Hepatocyte (in vitro differentiated cells): Measurements from ENCODE around the gene PTPRN2.

Source experiments
- EZH2 ChIP-seq: fragments of 200-600 bp; sonication (generic); IDR thresholded peaks from 2 replicates; pipeline ENCODE4 v1.6.1; 2016; ENCODE audit warnings: antibody characterized with exemption, mild to moderate bottlenecking, borderline replicate concordance
- EZH2phosphoT487 ChIP-seq: fragments of 200-600 bp; sonication (generic); IDR thresholded peaks from one replicate; pipeline ENCODE4 v1.6.1; 2018; ENCODE audit warnings: antibody characterized with exemption, mild to moderate bottlenecking, low read depth, moderate library complexity; ENCODE audit not compliant: unreplicated experiment, severe bottlenecking
- TF ChIP-seq, protein P1 (sequence below): fragments of 200-600 bp; sonication (generic); IDR thresholded peaks from 2 replicates; pipeline ENCODE4 v1.5.1; 2016; ENCODE audit warnings: antibody characterized with exemption, mild to moderate bottlenecking; ENCODE audit not compliant: poor library complexity

DNA sequence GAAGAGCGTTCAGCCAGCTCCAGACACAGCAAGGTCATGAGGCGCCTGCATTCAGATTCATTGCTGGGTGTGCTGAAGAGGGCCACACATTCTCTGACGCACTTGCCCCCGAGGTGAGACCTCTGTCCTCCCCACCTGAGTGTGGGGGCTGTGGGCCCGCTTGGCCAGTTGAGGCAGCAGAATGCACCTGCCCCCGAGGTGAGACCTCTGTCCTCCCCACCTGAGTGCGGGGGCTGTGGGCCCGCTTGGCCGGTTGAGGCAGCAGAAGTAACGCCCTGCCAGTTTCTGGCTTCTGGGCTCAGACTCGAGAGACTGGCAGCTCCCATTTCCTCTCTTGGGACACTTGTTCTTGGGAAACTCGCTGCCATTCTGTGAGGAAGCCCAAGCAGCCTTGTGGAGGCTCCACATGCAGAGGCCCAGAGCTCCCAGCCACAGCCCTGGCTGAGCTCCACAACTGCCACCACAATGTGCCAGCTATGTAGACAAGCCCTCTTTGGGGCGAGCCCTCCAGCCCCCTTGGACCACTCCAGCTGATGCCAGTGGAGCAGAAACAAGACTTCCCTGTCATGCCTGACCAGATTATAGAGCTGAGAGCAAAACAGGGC is 816.8 kb downstream of the PTPRN2 start:
- TF ChIP-seq, protein P1, sequence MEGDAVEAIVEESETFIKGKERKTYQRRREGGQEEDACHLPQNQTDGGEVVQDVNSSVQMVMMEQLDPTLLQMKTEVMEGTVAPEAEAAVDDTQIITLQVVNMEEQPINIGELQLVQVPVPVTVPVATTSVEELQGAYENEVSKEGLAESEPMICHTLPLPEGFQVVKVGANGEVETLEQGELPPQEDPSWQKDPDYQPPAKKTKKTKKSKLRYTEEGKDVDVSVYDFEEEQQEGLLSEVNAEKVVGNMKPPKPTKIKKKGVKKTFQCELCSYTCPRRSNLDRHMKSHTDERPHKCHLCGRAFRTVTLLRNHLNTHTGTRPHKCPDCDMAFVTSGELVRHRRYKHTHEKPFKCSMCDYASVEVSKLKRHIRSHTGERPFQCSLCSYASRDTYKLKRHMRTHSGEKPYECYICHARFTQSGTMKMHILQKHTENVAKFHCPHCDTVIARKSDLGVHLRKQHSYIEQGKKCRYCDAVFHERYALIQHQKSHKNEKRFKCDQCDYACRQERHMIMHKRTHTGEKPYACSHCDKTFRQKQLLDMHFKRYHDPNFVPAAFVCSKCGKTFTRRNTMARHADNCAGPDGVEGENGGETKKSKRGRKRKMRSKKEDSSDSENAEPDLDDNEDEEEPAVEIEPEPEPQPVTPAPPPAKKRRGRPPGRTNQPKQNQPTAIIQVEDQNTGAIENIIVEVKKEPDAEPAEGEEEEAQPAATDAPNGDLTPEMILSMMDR: no peak
- no peak for TF ChIP-seq EZH2
- TF ChIP-seq EZH2phosphoT487: no peak
